Neural progenitor cell (in vitro differentiated cells): ENCODE results near the gene BACH1. TPM values are rescaled to one million over a fixed set of nuclear protein-coding genes. Genes with fewer than 3 reads are reported as not detected.

Experiments used
- DNase-seq: peaks from one replicate; pipeline ENCODE4 v3.0.0-alpha.2; 2016; ENCODE audit warnings: low spot score
- H2AFZ ChIP-seq: fragments of 200-600 bp; sonication (generic); replicated peaks from 2 replicates; pipeline ENCODE4 v1.6.1; 2016; ENCODE audit warnings: antibody characterized with exemption
- H3F3A ChIP-seq: fragments of 200-600 bp; sonication (generic); 2 replicates; pipeline ENCODE4 v1.6.1; 2016; ENCODE audit warnings: antibody characterized with exemption, low read depth
- H3K27ac ChIP-seq: fragments of 200-600 bp; sonication (generic); 2 replicates; pipeline ENCODE4 v1.5.1; 2016; ENCODE audit warnings: mild to moderate bottlenecking
- H3K27me3 ChIP-seq: fragments of 200-600 bp; sonication (generic); 2 replicates; pipeline ENCODE4 v1.6.1; 2016; ENCODE audit warnings: mild to moderate bottlenecking, moderate library complexity
- H3K36me3 ChIP-seq: fragments of 200-600 bp; sonication (generic); 2 replicates; pipeline ENCODE4 v1.5.1; 2016
- H3K4me1 ChIP-seq: fragments of 200-600 bp; sonication (generic); 2 replicates; pipeline ENCODE4 v1.6.1; 2016; ENCODE audit warnings: mixed run types
- H3K4me2 ChIP-seq: fragments of 200-600 bp; sonication (generic); 2 replicates; pipeline ENCODE4 v1.6.1; 2016
- H3K4me3 ChIP-seq: fragments of 200-600 bp; sonication (generic); 2 replicates; pipeline ENCODE4 v1.5.1; 2016
- H3K79me2 ChIP-seq: fragments of 200-600 bp; sonication (generic); 2 replicates; pipeline ENCODE4 v1.6.1; 2016; ENCODE audit warnings: low read depth
- H3K9ac ChIP-seq: fragments of 200-600 bp; sonication (generic); 2 replicates; pipeline ENCODE4 v1.6.1; 2016
- H3K9me3 ChIP-seq: fragments of 200-600 bp; sonication (generic); 2 replicates; pipeline ENCODE4 v1.5.1; 2016; ENCODE audit warnings: low read depth
- H4K20me1 ChIP-seq: fragments of 200-600 bp; sonication (generic); 2 replicates; pipeline ENCODE4 v1.6.1; 2016; ENCODE audit warnings: low read depth
- H3K27ac Mint-ChIP-seq: 3 replicates; pipeline ENCODE4 v1.8.0; 2021; ENCODE audit warnings: mixed read lengths
- H3K27me3 Mint-ChIP-seq: 2 replicates; pipeline ENCODE4 v1.8.0; 2022; ENCODE audit warnings: low read depth, mild to moderate bottlenecking, inconsistent platforms, moderate library complexity, mixed read lengths; ENCODE audit not compliant: insufficient read depth
- H3K36me3 Mint-ChIP-seq: 3 replicates; pipeline ENCODE4 v1.8.0; 2021; ENCODE audit warnings: mixed read lengths
- H3K4me1 Mint-ChIP-seq: 3 replicates; pipeline ENCODE4 v1.8.0; 2021; ENCODE audit warnings: mixed read lengths
- H3K4me3 Mint-ChIP-seq: 3 replicates; pipeline ENCODE4 v1.8.0; 2021; ENCODE audit warnings: mild to moderate bottlenecking, moderate library complexity, mixed read lengths
- H3K9me3 Mint-ChIP-seq: 3 replicates; pipeline ENCODE4 v1.8.0; 2020; ENCODE audit warnings: mixed read lengths
- CTCF ChIP-seq: fragments of 200-600 bp; sonication (generic); IDR thresholded peaks from 2 replicates; pipeline ENCODE4 v1.5.1; 2017; ENCODE audit warnings: antibody characterized with exemption, mild to moderate bottlenecking
- EZH2 ChIP-seq: fragments of 200-600 bp; sonication (generic); IDR thresholded peaks from 2 replicates; pipeline ENCODE4 v1.6.1; 2017; ENCODE audit warnings: antibody characterized with exemption, mild to moderate bottlenecking, moderate library complexity
- EZH2phosphoT487 ChIP-seq: fragments of 200-600 bp; sonication (generic); IDR thresholded peaks from 2 replicates; pipeline ENCODE4 v1.6.1; 2017; ENCODE audit warnings: antibody characterized with exemption
- total RNA-seq: library from RNA; depleted of rRNA; stranded (reverse); fragments of >200 nt; gene quantifications from 2 replicates; pipeline ENCODE4 v1.2.3, GENCODE V29; 2015; ENCODE audit warnings: low replicate concordance

BACH1 gene
- total RNA-seq, 1 donor from 2014 or later = 93.8 TPM

- Histone ChIP-seq H3K9ac (no peak overlapping the region), H3K79me2 (no peaks in the 10 kb centered on the region), H4K20me1 (no peaks in the 10 kb centered on the region), H3K4me2 (no peak overlapping the region), H2AFZ (no peak overlapping the region), H3K9me3 (no peaks in the 10 kb centered on the region), H3K27ac (no peak overlapping the region), H3K4me3 (no peak overlapping the region), H3K27me3 (no peaks in the 10 kb centered on the region), H3F3A (no peaks in the 10 kb centered on the region), H3K4me1 (peaks cover 4% of the 10 kb centered on the region), H3K36me3 (no peaks in the 10 kb centered on the region)
- peaks cover 14% of the 10 kb centered on the region for H3K36me3 Mint-ChIP-seq
- H3K4me3 Mint-ChIP-seq = no peak overlapping the region
- peak; percentile 10 for DNase-seq
- H3K4me1 Mint-ChIP-seq = no peaks in the 10 kb centered on the region
- no peak overlapping the region for H3K27ac Mint-ChIP-seq
- H3K9me3 Mint-ChIP-seq = no peaks in the 10 kb centered on the region
- TF ChIP-seq EZH2 (no peak), EZH2phosphoT487 (no peak), CTCF (no peak)
- peaks cover 2% of the 10 kb centered on the region for H3K27me3 Mint-ChIP-seq
Measured at GRCh38 chr21:29365661-29366265, 67.0 kb downstream of the BACH1 start.

GRCh38 chr21:29366532-29366931 is 67.8 kb downstream of the BACH1 start:
- H3K4me2 ChIP-seq = no peak overlapping the region
- no peaks in the 10 kb centered on the region for H3K36me3 ChIP-seq
- no peak overlapping the region for H3K27ac ChIP-seq
- no peak overlapping the region for H3K9ac ChIP-seq
- H3F3A ChIP-seq = no peaks in the 10 kb centered on the region
- H3K4me1 ChIP-seq = peaks cover 4% of the 10 kb centered on the region
- H3K4me3 ChIP-seq = no peak overlapping the region
- TF ChIP-seq EZH2phosphoT487 (no peak), EZH2 (no peak), CTCF (no peak)
- H3K9me3 ChIP-seq = no peaks in the 10 kb centered on the region
- no peaks in the 10 kb centered on the region for H4K20me1 ChIP-seq
- H2AFZ ChIP-seq = no peak overlapping the region
- H3K27me3 ChIP-seq = no peaks in the 10 kb centered on the region
- Mint-ChIP-seq H3K27me3 (peaks cover 2% of the 10 kb centered on the region), H3K36me3 (peaks cover 12% of the 10 kb centered on the region), H3K27ac (no peak overlapping the region), H3K4me3 (no peak overlapping the region), H3K9me3 (no peaks in the 10 kb centered on the region), H3K4me1 (no peaks in the 10 kb centered on the region)
- no peaks in the 10 kb centered on the region for H3K79me2 ChIP-seq
- DNase-seq = no peak

- no peak overlapping the region for H3K4me3 ChIP-seq
- no peaks in the 10 kb centered on the region for H3K9me3 Mint-ChIP-seq
- H3K27me3 Mint-ChIP-seq = peaks cover 2% of the 10 kb centered on the region
- H3K27me3 ChIP-seq = no peaks in the 10 kb centered on the region
- no peaks in the 10 kb centered on the region for H3K4me1 Mint-ChIP-seq
- H3K36me3 ChIP-seq = no peaks in the 10 kb centered on the region
- no peaks in the 10 kb centered on the region for H3K9me3 ChIP-seq
- no peaks in the 10 kb centered on the region for H4K20me1 ChIP-seq
- H3K27ac Mint-ChIP-seq = no peak overlapping the region
- peaks cover 14% of the 10 kb centered on the region for H3K36me3 Mint-ChIP-seq
- DNase-seq = no peak
- H3K79me2 ChIP-seq = no peaks in the 10 kb centered on the region
- no peak for TF ChIP-seq EZH2
- TF ChIP-seq CTCF = no peak
- no peak overlapping the region for H3K4me3 Mint-ChIP-seq
- H3K9ac ChIP-seq = no peak overlapping the region
- no peak overlapping the region for H3K27ac ChIP-seq
- no peaks in the 10 kb centered on the region for H3F3A ChIP-seq
- no peak overlapping the region for H2AFZ ChIP-seq
- H3K4me2 ChIP-seq = no peak overlapping the region
- peaks cover 4% of the 10 kb centered on the region for H3K4me1 ChIP-seq
Measured at GRCh38 chr21:29367335-29367734, 68.6 kb downstream of the BACH1 start.
